Thoracic aorta (tissue), 2 donors: ENCODE measurements around the gene CCDC12. TPM values are rescaled to one million over a fixed set of nuclear protein-coding genes. Genes with fewer than 3 reads are reported as not detected.

Experiments
- ATAC-seq: fragments of 150-250 bp; one replicate; pipeline ENCODE4 v1.8.0; 2017; ENCODE audit warnings: low read depth; ENCODE audit not compliant: insufficient number of reproducible peaks, low FRiP score
- DNase-seq: peaks from one replicate; pipeline ENCODE4 v3.0.0-alpha.2; 2020; ENCODE audit warnings: low spot score
- H3K27ac ChIP-seq, 2 donors: fragments of 200-600 bp; sonication (generic); 1 replicate in 1 of 2; 2 replicates in 1 of 2; pipeline ENCODE4 v1.5.1; 2016; ENCODE audit warnings: mild to moderate bottlenecking in 2 of 2, moderate library complexity in 2 of 2
- H3K27me3 ChIP-seq: fragments of 200-600 bp; sonication (generic); replicated peaks from 2 replicates; pipeline ENCODE4 v1.6.0; 2016; ENCODE audit warnings: mild to moderate bottlenecking; ENCODE audit not compliant: insufficient read depth
- H3K36me3 ChIP-seq: fragments of 200-600 bp; sonication (generic); one replicate; pipeline ENCODE4 v1.5.1; 2016
- H3K4me1 ChIP-seq, 2 donors: fragments of 200-600 bp; sonication (generic); 1 replicate in 1 of 2; 2 replicates in 1 of 2; pipeline versions ENCODE4 v1.5.1 to v1.6.0; 2016; ENCODE audit warnings: low read depth in 2 of 2, mild to moderate bottlenecking in 1 of 2; ENCODE audit not compliant: control insufficient read depth in 1 of 2
- H3K4me3 ChIP-seq: fragments of 200-600 bp; sonication (generic); 2 replicates; pipeline ENCODE4 v1.5.1; 2016; ENCODE audit warnings: mild to moderate bottlenecking
- H3K9me3 ChIP-seq: fragments of 200-600 bp; sonication (generic); 2 replicates; pipeline ENCODE4 v1.5.1; 2016
- CTCF ChIP-seq: fragments of 200-600 bp; sonication (generic); IDR thresholded peaks from one replicate; pipeline ENCODE4 v1.5.1; 2019; ENCODE audit warnings: antibody characterized with exemption
- total RNA-seq, 2 donors: library from RNA; depleted of rRNA; stranded (reverse); fragments of >200 nt; gene quantifications; one replicate each; pipeline versions ENCODE4 v1.1.0 to v1.2.3, GENCODE V29; 2016

Gene CCDC12
- 10 to 100 TPM; 29.8 to 58.8 TPM for total RNA-seq

DNA sequence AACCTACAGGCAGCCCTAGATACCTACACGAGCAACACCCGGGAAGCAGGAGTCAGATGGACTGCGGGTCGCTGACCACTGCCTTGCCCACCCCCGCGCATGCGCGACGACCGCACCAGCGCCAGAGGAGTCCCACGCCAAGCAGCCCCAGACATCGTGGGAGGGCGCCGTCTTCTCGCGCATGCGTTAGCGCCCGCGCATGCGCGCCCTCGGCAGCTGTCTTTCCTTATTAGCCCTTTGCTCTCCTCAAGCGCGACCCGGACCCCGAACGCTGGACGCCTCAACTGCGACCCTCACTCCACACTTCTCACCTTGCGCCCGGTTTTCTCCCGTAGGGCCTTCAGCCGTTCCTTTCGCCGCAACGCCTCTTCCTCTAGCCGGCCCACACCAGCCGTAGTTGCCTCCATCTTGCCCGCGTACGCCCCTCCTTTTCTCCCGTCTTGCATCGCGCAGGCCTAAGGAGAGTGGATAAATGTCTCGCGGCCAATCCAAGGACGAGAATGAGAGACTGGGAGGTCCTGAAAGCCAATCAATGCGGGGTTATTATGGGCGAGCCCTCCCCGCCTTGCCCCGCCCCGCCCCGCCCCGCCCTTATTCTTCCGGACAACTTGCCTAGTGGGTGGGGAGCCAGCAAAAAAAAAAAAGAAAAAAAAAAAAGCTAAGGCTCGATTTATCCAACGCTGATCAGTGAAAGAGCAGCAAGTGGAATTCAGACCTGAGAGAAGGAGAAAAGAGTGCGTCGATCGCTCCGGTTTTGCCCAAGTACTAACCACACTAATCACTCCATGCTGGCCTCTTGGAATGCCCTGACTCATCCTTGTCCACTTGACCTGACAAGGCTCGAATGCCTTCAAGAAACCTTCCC lies at the start of gene CCDC12:
Gene CCDC12 (minus strand): TSS at position 420 of the 865 bp plus-strand sequence. CDS start 13 bp downstream, at position 407.
- ATAC-seq = peak; percentile 96
- Histone ChIP-seq H3K4me3 (peak within 1 kb of the TSS; percentile 99), H3K9me3 (no peaks in the 10 kb centered on the region), H3K27ac (peak within 1 kb of the TSS; percentile 84 to 93), H3K4me1 (peaks cover 37 to 62% of the 10 kb centered on the region in 2 donors), H3K27me3 (no peaks in the 10 kb centered on the region), H3K36me3 (no peaks in the 10 kb centered on the region)
- DNase-seq = peak; percentile 98
- TF ChIP-seq CTCF = no peak

DNA sequence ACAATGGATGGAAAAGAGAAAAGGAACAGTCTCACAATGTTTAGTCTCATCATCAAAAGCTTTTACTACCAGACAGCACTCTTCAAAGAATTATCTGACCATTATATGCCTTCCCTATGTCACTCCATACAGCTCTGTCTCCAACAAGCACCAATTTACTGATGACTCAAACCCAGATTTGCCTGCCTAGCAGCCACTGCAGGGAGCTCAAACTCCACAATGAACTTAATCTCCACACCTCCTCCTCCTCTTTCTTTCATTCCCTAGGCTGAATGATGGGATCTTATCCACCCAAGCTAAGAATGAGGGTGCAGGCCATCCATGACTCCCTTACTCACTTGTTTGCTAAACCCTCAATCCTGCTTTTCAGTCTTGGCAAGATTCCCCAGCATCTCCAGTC lies 48.4 kb upstream of the CCDC12 start:
- peaks cover 0 to 7% of the 10 kb centered on the region in 2 donors for H3K4me1 ChIP-seq
- no peak overlapping the region for H3K27ac ChIP-seq
- no peak overlapping the region for H3K4me3 ChIP-seq
- no peaks in the 10 kb centered on the region for H3K9me3 ChIP-seq
- no peaks in the 10 kb centered on the region for H3K36me3 ChIP-seq
- DNase-seq (no peak), ATAC-seq (no peak)
- no peak for TF ChIP-seq CTCF
- no peaks in the 10 kb centered on the region for H3K27me3 ChIP-seq

DNA sequence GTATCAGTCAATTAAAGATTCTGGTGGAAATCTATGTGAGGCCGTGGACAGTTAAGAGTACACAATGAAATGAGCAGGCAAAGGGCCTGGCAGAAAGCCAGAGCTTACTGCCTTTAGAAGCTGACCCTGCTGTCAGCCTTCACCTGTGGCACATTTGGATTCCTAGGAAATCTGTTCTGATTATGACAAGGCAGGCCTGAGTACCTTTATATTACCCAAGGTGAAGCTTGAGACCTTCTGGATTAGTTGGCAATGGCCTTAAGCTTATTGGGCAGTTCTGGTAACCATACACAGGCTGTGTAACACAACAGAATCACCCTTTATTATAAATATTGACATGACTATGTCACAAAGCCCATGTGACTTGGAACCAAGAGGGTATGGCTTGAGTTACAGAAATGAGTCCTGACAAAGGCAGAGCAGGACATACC lies 46.1 kb upstream of the CCDC12 start:
- Histone ChIP-seq H3K27me3 (no peaks in the 10 kb centered on the region), H3K9me3 (no peaks in the 10 kb centered on the region), H3K4me3 (no peak overlapping the region), H3K4me1 (peaks cover 0 to 7% of the 10 kb centered on the region in 2 donors), H3K36me3 (peaks cover 17% of the 10 kb centered on the region), H3K27ac (no peak overlapping the region)
- ATAC-seq = no peak
- no peak for DNase-seq
- no peak for TF ChIP-seq CTCF

- Histone ChIP-seq H3K9me3 (no peaks in the 10 kb centered on the region), H3K4me3 (no peak overlapping the region), H3K27ac (no peak overlapping the region), H3K36me3 (peaks cover 31% of the 10 kb centered on the region), H3K27me3 (no peaks in the 10 kb centered on the region), H3K4me1 (peaks cover 0 to 7% of the 10 kb centered on the region in 2 donors)
- TF ChIP-seq CTCF = no peak
- ATAC-seq = no peak
- no peak for DNase-seq
Observed at GRCh38 chr3:47020311-47020710, 43.8 kb upstream of the CCDC12 start.

GRCh38 chr3:47019201-47019600 lies 42.7 kb upstream of the CCDC12 start:
- no peak for TF ChIP-seq CTCF
- H3K4me3 ChIP-seq = no peak overlapping the region
- H3K36me3 ChIP-seq = peaks cover 31% of the 10 kb centered on the region
- ATAC-seq = no peak
- no peak for DNase-seq
- no peaks in the 10 kb centered on the region for H3K9me3 ChIP-seq
- no peaks in the 10 kb centered on the region for H3K27me3 ChIP-seq
- no peak overlapping the region for H3K27ac ChIP-seq
- H3K4me1 ChIP-seq = peaks cover 0 to 7% of the 10 kb centered on the region in 2 donors
